GM18867 (cell line): Measurements from ENCODE around the gene CEP170B.
"Not testable (repeated sequence)": the region's sequence is repeated elsewhere in the genome, so short reads cannot be mapped to it uniquely, and the experiment has no call there.

Experiments
- ATAC-seq: cut with Tn5 transposase; IDR thresholded peaks from one replicate; pipeline ENCODE4 v1.9.1; 2021; ENCODE audit warnings: mild to moderate bottlenecking, moderate library complexity; ENCODE audit not compliant: unreplicated experiment

CEP170B gene

GRCh38 chr14:104941508-104942365, 76.7 kb downstream of the CEP170B start:
- no peak for ATAC-seq

DNA sequence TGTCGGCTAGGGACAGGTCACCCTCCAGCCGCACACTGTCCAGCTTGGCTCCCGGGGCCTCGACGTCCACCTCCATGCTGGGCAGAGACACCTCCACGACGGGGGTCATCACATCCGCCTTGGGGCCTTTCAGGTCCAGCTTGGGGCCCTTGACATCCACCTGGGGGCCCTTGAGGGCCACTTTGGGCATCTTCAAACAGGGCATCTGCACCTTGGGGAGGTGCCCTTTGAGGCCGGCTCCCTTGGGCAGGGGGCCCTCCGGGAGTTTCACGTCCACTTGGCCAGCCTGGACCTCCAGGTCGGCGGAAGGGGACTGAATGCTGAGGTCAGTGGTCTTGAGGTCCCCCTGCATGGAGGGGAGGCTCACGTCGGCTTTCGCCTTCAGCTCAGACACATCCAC, 77.5 kb downstream of the CEP170B start:
- ATAC-seq: no peak

- not testable (repeated sequence) for ATAC-seq
Measured at GRCh38 chr14:104943216-104944015, 78.3 kb downstream of the CEP170B start.

- ATAC-seq: not testable (repeated sequence)
Measured at GRCh38 chr14:104944016-104944308, 78.9 kb downstream of the CEP170B start.

DNA sequence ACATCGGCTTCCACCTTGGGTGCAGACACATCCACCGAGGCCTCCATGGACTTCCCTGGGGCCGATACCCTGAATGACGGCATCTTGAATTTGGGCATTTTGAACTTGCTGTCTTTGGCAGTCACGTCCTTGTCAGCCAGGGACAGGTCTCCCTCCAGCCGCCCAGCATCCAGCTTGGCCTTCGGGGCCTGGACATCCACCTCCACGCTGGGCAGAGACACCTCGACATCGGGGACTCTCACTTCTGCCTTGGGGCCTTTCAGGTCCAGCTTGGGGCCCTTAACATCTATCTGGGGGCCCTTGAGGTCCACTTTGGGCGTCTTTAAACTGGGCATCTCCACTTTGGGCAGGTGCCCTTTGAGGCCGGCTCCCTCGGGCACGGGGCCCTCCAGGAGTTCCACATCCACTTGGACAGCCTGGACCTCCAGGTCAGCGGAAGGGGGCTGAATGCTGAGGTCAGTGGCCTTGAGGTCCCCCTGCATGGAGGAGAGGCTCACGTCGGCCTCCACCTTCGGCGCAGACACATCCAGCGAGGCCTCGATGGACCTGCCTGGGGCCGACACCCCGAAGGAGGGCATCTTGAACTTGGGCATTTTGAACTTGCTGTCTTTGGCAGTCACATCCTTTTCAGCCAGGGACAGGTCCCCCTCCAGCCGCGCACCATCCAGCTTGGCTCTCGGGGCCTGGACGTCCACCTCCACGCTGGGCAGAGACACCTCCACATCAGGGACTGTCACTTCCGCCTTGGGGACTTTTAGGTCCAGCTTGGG, 79.6 kb downstream of the CEP170B start:
- not testable (repeated sequence) for ATAC-seq

DNA sequence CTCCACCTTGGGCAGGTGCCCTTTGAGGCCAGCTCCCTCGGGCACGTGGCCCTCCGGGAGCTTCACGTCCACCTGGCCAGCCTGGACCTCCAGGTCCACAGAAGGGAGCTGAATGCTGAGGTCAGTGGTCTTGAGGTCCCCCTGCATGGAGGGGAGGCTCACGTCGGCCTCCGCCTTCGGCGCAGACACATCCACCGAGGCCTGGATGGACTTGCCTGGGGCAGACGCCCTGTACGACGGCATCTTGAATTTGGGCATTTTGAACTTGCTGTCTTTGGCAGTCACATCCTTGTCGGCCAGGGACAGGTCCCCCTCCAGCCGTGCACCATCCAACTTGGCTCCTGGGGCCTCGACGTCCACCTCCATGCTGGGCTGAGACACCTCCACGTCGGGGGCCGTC, 80.2 kb downstream of the CEP170B start:
- not testable (repeated sequence) for ATAC-seq
